Right lobe of liver (tissue), 4 donors: ENCODE data around the gene KRTAP19-1.

ENCODE experiments used
- CTCF ChIP-seq, 4 donors: fragments of 200-600 bp in 3 of 4; fragments of 450-650 bp in 1 of 4; IDR thresholded peaks; one replicate each; pipeline versions ENCODE4 v1.5.1 to v1.8.0; 2016 to 2022; ENCODE audit warnings: antibody characterized with exemption in 4 of 4, mild to moderate bottlenecking in 2 of 4
- POLR2A ChIP-seq: fragments of 450-650 bp; IDR thresholded peaks from one replicate; pipeline ENCODE4 v1.6.1; 2017; ENCODE audit warnings: antibody characterized with exemption, mild to moderate bottlenecking
- donor health status: DM: no; HTN: no; CAD: no.
- donor health status: DM: no; HTN: no; CAD: no.
- donor health status: DM: no; HTN: yes; CAD: no.

GRCh38 chr21:30502041-30502440 lies 21.9 kb upstream of the KRTAP19-1 start, which contains the start of gene KRTAP19-5:
- TF ChIP-seq POLR2A (no peak), CTCF (IDR thresholded peaks at IDR 0.05) (no peak)
